ENCODE results near the gene IL17REL. TPM values are rescaled to one million over a fixed set of nuclear protein-coding genes. Genes with fewer than 3 reads are reported as not detected.
A peak's percentile ranks its signal among the peaks of the same experiment; 100 is the strongest.

The IL17REL gene
- total RNA-seq, 2 donors from 2014 or later = 0.15 TPM; not detected in 1

- peak; percentile 69 for DNase-seq
Observed at GRCh38 chr22:50060441-50061140, 48.0 kb upstream of the IL17REL start.

GRCh38 chr22:50059881-50060262 is 47.3 kb upstream of the IL17REL start:
- Mint-ChIP-seq H3K27ac (no peak overlapping the region), H3K27me3 (ENCODE audit: insufficient read depth) (peaks cover 10% of the 10 kb centered on the region), H3K4me3 (peak overlapping the region; percentile 56), H3K36me3 (ENCODE audit: low read depth) (no peaks in the 10 kb centered on the region), H3K9me3 (no peaks in the 10 kb centered on the region), H3K4me1 (peaks cover 12% of the 10 kb centered on the region)
- DNase-seq = no peak
- whole genome bisulfite sequencing, 2 experiments (ENCODE audit: insufficient coverage in 1 of 2, insufficient read length in 1 of 2) = 86 to 89% methylated on average over 5 to 7 of the region's 7 CpGs
- no peak overlapping the region for H3K27ac ChIP-seq (ENCODE audit: low read depth, low read length)
- no peak overlapping the region for H3K9ac ChIP-seq (ENCODE audit: extremely low read depth, low read length, poor library complexity, severe bottlenecking)
- no peak for TF ChIP-seq CTCF (conservative IDR thresholded peaks at IDR 0.05)
- no peaks in the 10 kb centered on the region for H3K9me3 ChIP-seq (ENCODE audit: control insufficient read depth, low read length)
- H3K27me3 ChIP-seq (ENCODE audit: control insufficient read depth, insufficient read depth, low read length, poor library complexity, severe bottlenecking) = peaks cover 20% of the 10 kb centered on the region
- no peak overlapping the region for H3K4me3 ChIP-seq (ENCODE audit: low read length)
- H3K4me1 ChIP-seq (ENCODE audit: control insufficient read depth, insufficient read depth, low read length) = peaks cover 4% of the 10 kb centered on the region
- no peaks in the 10 kb centered on the region for H3K36me3 ChIP-seq (ENCODE audit: control insufficient read depth, insufficient read depth, low read length)

More at GRCh38 chr22:50060441-50061140, 48.0 kb upstream of the IL17REL start:
- no peak overlapping the region for H3K9ac ChIP-seq (ENCODE audit: extremely low read depth, low read length, poor library complexity, severe bottlenecking)
- peaks cover 4% of the 10 kb centered on the region for H3K4me1 ChIP-seq (ENCODE audit: control insufficient read depth, insufficient read depth, low read length)
- 87 to 91% methylated on average over 15 to 28 of the region's 28 CpGs for WGBS, 2 experiments (ENCODE audit: insufficient coverage in 1 of 2, insufficient read length in 1 of 2)
- H3K9me3 ChIP-seq (ENCODE audit: control insufficient read depth, low read length) = no peaks in the 10 kb centered on the region
- H3K4me1 Mint-ChIP-seq = peaks cover 12% of the 10 kb centered on the region
- no peaks in the 10 kb centered on the region for H3K9me3 Mint-ChIP-seq
- H3K27me3 Mint-ChIP-seq (ENCODE audit: insufficient read depth) = peaks cover 10% of the 10 kb centered on the region
- no peak overlapping the region for H3K4me3 Mint-ChIP-seq
- H3K4me3 ChIP-seq (ENCODE audit: low read length) = no peak overlapping the region
- H3K36me3 Mint-ChIP-seq (ENCODE audit: low read depth) = no peaks in the 10 kb centered on the region
- H3K27ac ChIP-seq (ENCODE audit: low read depth, low read length) = no peak overlapping the region
- no peak overlapping the region for H3K27ac Mint-ChIP-seq
- TF ChIP-seq CTCF (conservative IDR thresholded peaks at IDR 0.05) = peak; percentile 25
- peaks cover 20% of the 10 kb centered on the region for H3K27me3 ChIP-seq (ENCODE audit: control insufficient read depth, insufficient read depth, low read length, poor library complexity, severe bottlenecking)
- H3K36me3 ChIP-seq (ENCODE audit: control insufficient read depth, insufficient read depth, low read length) = no peaks in the 10 kb centered on the region

GRCh38 chr22:50058906-50059880 is 46.6 kb upstream of the IL17REL start:
- H3K27ac ChIP-seq (ENCODE audit: low read depth, low read length) = no peak overlapping the region

More at GRCh38 chr22:50058906-50059880, 46.6 kb upstream of the IL17REL start:
- Histone ChIP-seq H3K9me3 (ENCODE audit: control insufficient read depth, low read length) (no peaks in the 10 kb centered on the region), H3K4me3 (ENCODE audit: low read length) (peak overlapping the region; percentile 58), H3K4me1 (ENCODE audit: control insufficient read depth, insufficient read depth, low read length) (peaks cover 4% of the 10 kb centered on the region), H3K27me3 (ENCODE audit: control insufficient read depth, insufficient read depth, low read length, poor library complexity, severe bottlenecking) (peaks cover 20% of the 10 kb centered on the region), H3K9ac (ENCODE audit: extremely low read depth, low read length, poor library complexity, severe bottlenecking) (no peak overlapping the region), H3K36me3 (ENCODE audit: control insufficient read depth, insufficient read depth, low read length) (no peaks in the 10 kb centered on the region)
- Mint-ChIP-seq H3K4me1 (peaks cover 12% of the 10 kb centered on the region), H3K9me3 (no peaks in the 10 kb centered on the region), H3K27ac (no peak overlapping the region), H3K27me3 (ENCODE audit: insufficient read depth) (peaks cover 10% of the 10 kb centered on the region), H3K36me3 (ENCODE audit: low read depth) (no peaks in the 10 kb centered on the region), H3K4me3 (peak overlapping the region; percentile 56)
- peak; percentile 71 for TF ChIP-seq CTCF (conservative IDR thresholded peaks at IDR 0.05)
- DNase-seq = peak; percentile 83
- 9 to 22% methylated on average over 18 to 29 of the region's 31 CpGs for whole genome bisulfite sequencing, 2 experiments (ENCODE audit: insufficient coverage in 1 of 2, insufficient read length in 1 of 2)
